Measurements from ENCODE around the gene CD3E.

CD3E gene

GRCh38 chr11:118283037-118283636 is 21.4 kb upstream of the CD3E start:
- Histone ChIP-seq H4K8ac (ENCODE audit: low read depth, low read length) (no peak overlapping the region), H2AK5ac (ENCODE audit: low read length) (no peak overlapping the region), H3K9ac (ENCODE audit: low read length) (no peak overlapping the region), H3K23ac (ENCODE audit: low read length) (no peak overlapping the region), H3K79me2 (ENCODE audit: control insufficient read depth, insufficient read depth, low read length, poor library complexity) (no peaks in the 10 kb centered on the region), H3K27me3 (ENCODE audit: insufficient read depth, low read length) (no peaks in the 10 kb centered on the region), H2AFZ (ENCODE audit: insufficient read depth, low read length, poor library complexity) (no peak overlapping the region), H3K79me1 (ENCODE audit: low read length) (no peaks in the 10 kb centered on the region), H4K12ac (ENCODE audit: low read depth, low read length) (no peak overlapping the region), H3K18ac (ENCODE audit: low read length) (no peak overlapping the region), H2BK120ac (ENCODE audit: insufficient read depth, low read length, poor library complexity) (no peak overlapping the region), H3K4me3 (ENCODE audit: low read depth, low read length) (no peak overlapping the region), H2BK12ac (ENCODE audit: low read length) (no peak overlapping the region), H3K4me1 (ENCODE audit: control insufficient read depth in 1 of 2, insufficient read depth in 2 of 2, low read length in 2 of 2) (no peaks in the 10 kb centered on the region), H4K91ac (ENCODE audit: low read depth, low read length) (no peak overlapping the region), H3K14ac (ENCODE audit: low read length) (no peak overlapping the region), H2BK5ac (ENCODE audit: low read depth, low read length, poor library complexity) (no peak overlapping the region), H3K4ac (ENCODE audit: low read depth, low read length) (no peak overlapping the region), H3K4me2 (ENCODE audit: low read length) (no peak overlapping the region), H3K36me3 (ENCODE audit: control insufficient read depth in 1 of 2, insufficient read depth in 2 of 2, low read length in 2 of 2) (no peaks in the 10 kb centered on the region), H3K9me3 (ENCODE audit: insufficient read depth, low read depth, low read length) (no peaks in the 10 kb centered on the region), H3K27ac (ENCODE audit: low read depth, low read length) (no peak overlapping the region)
- no CpG with 5 or more reads among the region's 5 CpGs for WGBS (ENCODE audit: extremely low coverage, insufficient coverage, insufficient read length)
- no peak for DNase-seq

GRCh38 chr11:118283756-118284350 is 20.7 kb upstream of the CD3E start:
- Histone ChIP-seq H2BK120ac (ENCODE audit: insufficient read depth, low read length, poor library complexity) (no peak overlapping the region), H4K12ac (ENCODE audit: low read depth, low read length) (no peak overlapping the region), H3K14ac (ENCODE audit: low read length) (no peak overlapping the region), H2AK5ac (ENCODE audit: low read length) (no peak overlapping the region), H3K27me3 (ENCODE audit: insufficient read depth, low read length) (no peaks in the 10 kb centered on the region), H4K91ac (ENCODE audit: low read depth, low read length) (no peak overlapping the region), H3K4me2 (ENCODE audit: low read length) (no peak overlapping the region), H3K9me3 (ENCODE audit: insufficient read depth, low read depth, low read length) (no peaks in the 10 kb centered on the region), H3K23ac (ENCODE audit: low read length) (no peak overlapping the region), H3K4me1 (ENCODE audit: control insufficient read depth in 1 of 2, insufficient read depth in 2 of 2, low read length in 2 of 2) (no peaks in the 10 kb centered on the region), H3K4me3 (ENCODE audit: low read depth, low read length) (no peak overlapping the region), H2AFZ (ENCODE audit: insufficient read depth, low read length, poor library complexity) (no peak overlapping the region), H3K18ac (ENCODE audit: low read length) (no peak overlapping the region), H4K8ac (ENCODE audit: low read depth, low read length) (no peak overlapping the region), H2BK5ac (ENCODE audit: low read depth, low read length, poor library complexity) (no peak overlapping the region), H3K27ac (ENCODE audit: low read depth, low read length) (no peak overlapping the region), H2BK12ac (ENCODE audit: low read length) (no peak overlapping the region), H3K79me1 (ENCODE audit: low read length) (no peaks in the 10 kb centered on the region), H3K9ac (ENCODE audit: low read length) (no peak overlapping the region), H3K4ac (ENCODE audit: low read depth, low read length) (no peak overlapping the region), H3K79me2 (ENCODE audit: control insufficient read depth, insufficient read depth, low read length, poor library complexity) (no peaks in the 10 kb centered on the region), H3K36me3 (ENCODE audit: control insufficient read depth in 1 of 2, insufficient read depth in 2 of 2, low read length in 2 of 2) (no peaks in the 10 kb centered on the region)
- DNase-seq, result no peak
- WGBS (ENCODE audit: extremely low coverage, insufficient coverage, insufficient read length), result no CpG with 5 or more reads among the region's 4 CpGs

DNA sequence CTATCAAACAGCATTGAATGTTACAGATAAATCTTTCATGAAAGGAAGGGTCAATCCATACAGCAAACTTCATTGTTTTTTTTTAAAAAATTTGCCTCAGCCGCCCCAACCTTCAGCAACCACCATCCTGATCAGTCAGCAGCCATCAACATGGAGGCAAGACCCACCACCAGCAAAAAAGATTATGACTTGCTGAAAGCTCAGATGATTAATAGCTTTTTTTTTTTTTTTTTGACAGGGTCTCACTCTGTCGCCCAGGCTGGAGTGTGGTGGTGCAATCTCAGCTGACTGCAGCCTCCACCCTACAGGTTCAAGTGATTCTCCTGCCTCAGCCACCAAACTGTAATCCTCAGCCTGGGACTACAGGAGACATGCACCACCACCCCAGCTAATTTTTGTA is 18.0 kb upstream of the CD3E start:
- no peaks in the 10 kb centered on the region for H3K36me3 ChIP-seq (ENCODE audit: control insufficient read depth in 1 of 2, insufficient read depth in 2 of 2, low read length in 2 of 2)
- H4K91ac ChIP-seq (ENCODE audit: low read depth, low read length), result no peak overlapping the region
- H2BK12ac ChIP-seq (ENCODE audit: low read length), result no peak overlapping the region
- H3K4me3 ChIP-seq (ENCODE audit: low read depth, low read length), result no peak overlapping the region
- no peak overlapping the region for H3K27ac ChIP-seq (ENCODE audit: low read depth, low read length)
- no peaks in the 10 kb centered on the region for H3K9me3 ChIP-seq (ENCODE audit: insufficient read depth, low read depth, low read length)
- no peak overlapping the region for H2AFZ ChIP-seq (ENCODE audit: insufficient read depth, low read length, poor library complexity)
- no peak overlapping the region for H2BK5ac ChIP-seq (ENCODE audit: low read depth, low read length, poor library complexity)
- WGBS (ENCODE audit: extremely low coverage, insufficient coverage, insufficient read length), result no CpG with 5 or more reads among the region's 2 CpGs
- DNase-seq, result no peak
- no peak overlapping the region for H4K8ac ChIP-seq (ENCODE audit: low read depth, low read length)
- no peaks in the 10 kb centered on the region for H3K79me2 ChIP-seq (ENCODE audit: control insufficient read depth, insufficient read depth, low read length, poor library complexity)
- no peak overlapping the region for H3K23ac ChIP-seq (ENCODE audit: low read length)
- H3K14ac ChIP-seq (ENCODE audit: low read length), result no peak overlapping the region
- H4K12ac ChIP-seq (ENCODE audit: low read depth, low read length), result no peak overlapping the region
- H3K18ac ChIP-seq (ENCODE audit: low read length), result no peak overlapping the region
- no peaks in the 10 kb centered on the region for H3K79me1 ChIP-seq (ENCODE audit: low read length)
- no peaks in the 10 kb centered on the region for H3K4me1 ChIP-seq (ENCODE audit: control insufficient read depth in 1 of 2, insufficient read depth in 2 of 2, low read length in 2 of 2)
- H2BK120ac ChIP-seq (ENCODE audit: insufficient read depth, low read length, poor library complexity), result no peak overlapping the region
- H3K4me2 ChIP-seq (ENCODE audit: low read length), result no peak overlapping the region
- H3K27me3 ChIP-seq (ENCODE audit: insufficient read depth, low read length), result no peaks in the 10 kb centered on the region
- no peak overlapping the region for H3K4ac ChIP-seq (ENCODE audit: low read depth, low read length)
- H2AK5ac ChIP-seq (ENCODE audit: low read length), result no peak overlapping the region
- H3K9ac ChIP-seq (ENCODE audit: low read length), result no peak overlapping the region

DNA sequence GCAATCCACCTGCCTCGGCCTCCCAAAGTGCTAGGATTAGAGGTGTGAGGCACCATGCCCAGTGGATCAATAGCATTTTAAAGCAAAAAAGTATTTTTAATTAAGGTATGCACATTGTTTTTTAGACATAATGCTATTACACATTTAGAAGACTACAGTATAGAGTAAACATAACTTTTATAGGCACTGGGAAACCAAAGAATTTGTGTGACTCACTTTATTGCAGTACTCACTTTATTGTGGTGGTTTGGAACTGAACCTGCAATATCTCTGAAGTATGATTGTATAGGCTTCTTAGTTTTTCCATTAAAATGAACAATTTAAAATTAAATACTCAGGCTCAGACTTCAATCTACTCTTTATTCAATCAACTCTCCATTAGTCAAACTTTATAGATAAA is 17.5 kb upstream of the CD3E start:
- Histone ChIP-seq H3K4me3 (ENCODE audit: low read depth, low read length) (no peak overlapping the region), H3K27me3 (ENCODE audit: insufficient read depth, low read length) (no peaks in the 10 kb centered on the region), H3K4me2 (ENCODE audit: low read length) (no peak overlapping the region), H2BK5ac (ENCODE audit: low read depth, low read length, poor library complexity) (no peak overlapping the region), H3K4me1 (ENCODE audit: control insufficient read depth in 1 of 2, insufficient read depth in 2 of 2, low read length in 2 of 2) (no peaks in the 10 kb centered on the region), H3K18ac (ENCODE audit: low read length) (no peak overlapping the region), H3K9me3 (ENCODE audit: insufficient read depth, low read depth, low read length) (no peaks in the 10 kb centered on the region), H3K23ac (ENCODE audit: low read length) (no peak overlapping the region), H4K12ac (ENCODE audit: low read depth, low read length) (no peak overlapping the region), H4K91ac (ENCODE audit: low read depth, low read length) (no peak overlapping the region), H3K9ac (ENCODE audit: low read length) (no peak overlapping the region), H2BK120ac (ENCODE audit: insufficient read depth, low read length, poor library complexity) (no peak overlapping the region), H2BK12ac (ENCODE audit: low read length) (no peak overlapping the region), H3K14ac (ENCODE audit: low read length) (no peak overlapping the region), H3K36me3 (ENCODE audit: control insufficient read depth in 1 of 2, insufficient read depth in 2 of 2, low read length in 2 of 2) (no peaks in the 10 kb centered on the region), H3K79me2 (ENCODE audit: control insufficient read depth, insufficient read depth, low read length, poor library complexity) (no peaks in the 10 kb centered on the region), H3K79me1 (ENCODE audit: low read length) (no peaks in the 10 kb centered on the region), H3K27ac (ENCODE audit: low read depth, low read length) (no peak overlapping the region), H3K4ac (ENCODE audit: low read depth, low read length) (no peak overlapping the region), H2AK5ac (ENCODE audit: low read length) (no peak overlapping the region), H4K8ac (ENCODE audit: low read depth, low read length) (no peak overlapping the region), H2AFZ (ENCODE audit: insufficient read depth, low read length, poor library complexity) (no peak overlapping the region)
- DNase-seq, result no peak
- no CpG with 5 or more reads among the region's 1 CpG for WGBS (ENCODE audit: extremely low coverage, insufficient coverage, insufficient read length)
